ENCODE measurements around the gene PURB.
"Not testable (repeated sequence)": the region's sequence is repeated elsewhere in the genome, so short reads cannot be mapped to it uniquely, and the experiment has no call there.

PURB gene

GRCh38 chr7:44885394-44886317, at the start of gene PURB:
Gene PURB, minus strand, starts transcription at chr7:44885530. Its CDS starts 182 bp downstream, at chr7:44885348.
- peak; percentile 100 for DNase-seq (ENCODE audit: low read depth)

- DNase-seq (ENCODE audit: low read depth), result no peak
Measured at GRCh38 chr7:44935016-44935415, 49.7 kb upstream of the PURB start.

GRCh38 chr7:44934510-44934909, 49.2 kb upstream of the PURB start:
- not testable (repeated sequence) for DNase-seq (ENCODE audit: low read depth)

GRCh38 chr7:44930921-44931320, 45.6 kb upstream of the PURB start:
- DNase-seq (ENCODE audit: low read depth), result no peak

- DNase-seq (ENCODE audit: low read depth), result no peak
Measured at GRCh38 chr7:44922351-44922694, 37.0 kb upstream of the PURB start.

- peak; percentile 86 for DNase-seq (ENCODE audit: low read depth)
Measured at GRCh38 chr7:44921607-44922350, 36.4 kb upstream of the PURB start.

GRCh38 chr7:44920119-44920518, 34.8 kb upstream of the PURB start:
- DNase-seq (ENCODE audit: low read depth), result no peak

GRCh38 chr7:44918029-44918428, 32.7 kb upstream of the PURB start:
- DNase-seq (ENCODE audit: low read depth), result no peak

- no peak for DNase-seq (ENCODE audit: low read depth)
Measured at GRCh38 chr7:44917465-44917864, 32.1 kb upstream of the PURB start.

GRCh38 chr7:44914992-44915607, 29.8 kb upstream of the PURB start:
- no peak for DNase-seq (ENCODE audit: low read depth)

GRCh38 chr7:44912775-44913347, 27.5 kb upstream of the PURB start:
- DNase-seq (ENCODE audit: low read depth), result no peak

GRCh38 chr7:44911911-44912310, 26.6 kb upstream of the PURB start:
- DNase-seq (ENCODE audit: low read depth), result no peak

- DNase-seq (ENCODE audit: low read depth), result no peak
Measured at GRCh38 chr7:44909596-44910389, 24.5 kb upstream of the PURB start.

- DNase-seq (ENCODE audit: low read depth), result no peak
Measured at GRCh38 chr7:44906965-44907364, 21.6 kb upstream of the PURB start.

GRCh38 chr7:44905002-44905635, 19.8 kb upstream of the PURB start:
- DNase-seq (ENCODE audit: low read depth), result no peak

GRCh38 chr7:44899443-44899842, 14.1 kb upstream of the PURB start:
- DNase-seq (ENCODE audit: low read depth), result no peak

- DNase-seq (ENCODE audit: low read depth), result no peak
Measured at GRCh38 chr7:44898039-44898438, 12.7 kb upstream of the PURB start.

- DNase-seq (ENCODE audit: low read depth), result peak; percentile 43
Measured at GRCh38 chr7:44897309-44897708, 12.0 kb upstream of the PURB start.

GRCh38 chr7:44894888-44895580, 9.7 kb upstream of the PURB start:
- no peak for DNase-seq (ENCODE audit: low read depth)

- DNase-seq (ENCODE audit: low read depth), result no peak
Measured at GRCh38 chr7:44893710-44894234, 8.4 kb upstream of the PURB start.

Measured in ELR (cell line).